ENCODE results near the gene EPOP.

The EPOP gene

DNA sequence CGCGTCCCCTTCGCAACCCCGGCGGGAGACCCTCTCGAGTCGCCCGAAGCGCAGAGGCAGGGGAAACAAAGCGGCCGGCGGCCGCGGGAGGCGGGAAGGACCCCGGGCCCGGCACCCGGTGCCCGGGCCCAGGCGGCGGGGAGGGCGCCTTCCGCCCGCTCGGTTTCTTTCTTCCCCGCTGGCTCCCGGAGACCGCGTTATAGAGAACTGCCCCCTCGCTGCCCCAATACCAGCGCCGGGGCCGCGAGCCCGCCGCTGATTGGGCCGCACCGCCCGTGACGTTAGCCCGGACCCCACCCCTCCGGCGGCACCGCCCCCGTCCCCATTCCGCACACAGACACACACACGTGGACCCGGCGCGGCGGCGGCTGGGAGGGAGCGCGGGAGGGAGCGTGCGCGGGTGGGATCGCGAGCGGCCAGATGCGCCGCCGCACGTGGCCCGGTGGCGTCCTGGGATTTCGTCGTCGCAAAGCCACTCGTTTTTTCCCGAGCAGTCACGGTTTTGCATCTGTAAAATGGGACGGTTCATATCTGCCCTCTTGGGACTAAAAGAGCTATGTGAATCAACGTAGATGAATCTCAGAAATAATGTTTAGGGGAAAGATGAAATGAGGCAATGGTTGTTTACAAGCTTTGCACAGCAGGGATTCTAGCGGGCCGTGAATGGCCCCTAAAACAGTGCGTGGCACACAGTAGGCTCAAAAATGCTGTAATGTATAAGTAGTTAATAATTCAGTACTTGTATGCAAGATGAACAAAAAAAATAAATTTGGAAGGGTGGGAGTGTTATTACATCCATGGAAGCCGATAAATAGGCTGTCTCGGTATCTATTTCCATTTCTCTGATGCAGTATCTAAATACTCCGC, at the start of gene EPOP:
Gene EPOP, minus strand, starts transcription at position 209 of the 867 bp plus-strand sequence. CDS start 462 bp downstream, outside the sequence.
- peak; percentile 95 for DNase-seq

DNA sequence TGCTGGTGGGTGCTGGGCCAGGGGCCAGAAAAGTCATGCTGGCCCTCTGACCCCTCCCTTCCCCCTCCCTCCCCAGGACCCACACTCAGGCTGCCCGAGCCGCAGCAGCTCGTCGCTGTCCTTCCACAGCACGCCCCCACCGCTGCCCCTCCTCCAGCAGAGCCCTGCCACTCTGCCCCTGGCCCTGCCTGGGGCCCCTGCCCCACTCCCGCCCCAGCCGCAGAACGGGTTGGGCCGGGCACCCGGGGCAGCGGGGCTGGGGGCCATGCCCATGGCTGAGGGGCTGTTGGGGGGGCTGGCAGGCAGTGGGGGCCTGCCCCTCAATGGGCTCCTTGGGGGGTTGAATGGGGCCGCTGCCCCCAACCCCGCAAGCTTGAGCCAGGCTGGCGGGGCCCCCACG, 47.0 kb upstream of the EPOP start:
- DNase-seq, result no peak

DNA sequence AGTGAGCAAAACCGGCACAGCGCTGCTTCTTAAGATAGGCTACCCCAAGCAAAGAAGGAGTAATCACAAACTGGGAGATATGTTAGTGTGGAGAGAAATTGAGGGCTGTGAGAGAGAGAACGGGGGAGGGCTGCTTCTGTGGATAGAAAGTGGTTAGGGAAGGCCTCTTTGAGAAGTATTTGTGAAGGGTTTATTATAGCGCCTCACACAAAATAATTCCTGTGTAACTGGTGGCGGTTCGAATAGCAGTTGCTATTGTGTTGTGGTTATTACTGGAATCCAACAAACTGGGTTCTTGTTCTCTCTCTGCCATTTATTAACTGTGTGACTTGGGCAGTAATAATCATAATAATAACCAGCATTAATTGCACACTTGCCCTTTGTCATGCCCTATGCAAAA, 46.2 kb upstream of the EPOP start:
- no peak for DNase-seq

DNA sequence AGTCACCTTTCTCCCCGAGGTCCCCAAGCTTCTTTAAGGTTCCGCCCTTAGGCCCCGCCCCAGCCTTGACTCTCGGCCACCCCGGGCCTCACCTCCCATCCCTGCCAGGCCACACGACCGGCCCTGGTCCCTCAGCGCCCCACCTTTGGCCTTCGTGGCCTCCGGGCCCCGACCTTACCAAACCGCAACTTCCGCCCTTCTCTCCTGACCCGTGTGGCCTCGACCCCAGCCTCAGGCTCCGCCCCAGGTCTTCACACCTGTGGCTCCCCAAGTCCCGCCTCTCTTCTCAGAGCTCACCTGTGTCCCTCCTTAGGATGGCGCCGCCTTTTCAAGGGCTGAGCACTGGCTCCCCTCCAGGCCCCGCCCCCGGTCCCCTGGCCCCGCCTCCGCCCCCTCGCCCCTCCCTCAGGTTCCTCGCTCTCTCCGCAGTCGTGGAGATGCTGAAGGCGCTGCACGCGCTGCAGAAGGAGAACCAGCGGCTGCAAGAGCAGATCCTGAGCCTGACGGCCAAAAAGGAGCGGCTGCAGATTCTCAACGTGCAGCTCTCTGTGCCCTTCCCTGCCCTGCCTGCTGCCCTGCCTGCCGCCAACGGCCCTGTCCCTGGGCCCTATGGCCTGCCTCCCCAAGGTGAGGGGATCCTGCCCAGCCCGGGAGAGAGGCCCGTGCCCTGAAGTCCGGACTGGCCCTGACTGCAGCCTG, 45.3 kb upstream of the EPOP start:
- no peak for DNase-seq

DNA sequence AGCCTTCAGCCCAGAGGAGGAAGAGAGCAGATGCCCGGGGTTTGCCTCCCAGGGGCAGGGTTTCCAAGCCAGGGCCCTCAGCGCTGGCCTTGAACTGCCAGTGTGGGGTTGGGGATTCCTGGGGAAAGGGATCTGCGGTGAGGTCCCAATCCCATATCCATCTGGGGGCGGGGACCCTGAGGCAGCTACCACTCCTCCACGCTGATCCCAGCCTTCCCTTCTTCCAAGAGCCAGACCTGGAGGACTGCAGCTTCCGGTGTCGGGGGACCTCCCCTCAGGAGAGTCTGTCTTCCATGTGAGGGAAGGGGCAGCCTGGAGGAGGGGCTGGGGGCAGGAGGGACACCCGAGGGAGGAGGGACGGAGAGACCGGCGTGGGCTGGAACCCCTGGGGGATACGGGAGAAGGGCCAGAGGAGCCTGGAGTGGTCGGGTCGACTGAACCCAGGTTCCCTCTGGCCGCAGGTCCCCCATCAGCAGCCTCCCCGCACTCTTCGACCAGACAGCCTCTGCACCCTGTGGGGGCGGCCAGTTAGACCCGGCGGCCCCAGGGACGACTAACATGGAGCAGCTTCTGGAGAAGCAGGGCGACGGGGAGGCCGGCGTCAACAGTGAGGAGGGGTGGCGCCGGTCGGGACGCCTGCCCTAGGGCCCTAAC, 44.7 kb upstream of the EPOP start:
- no peak for DNase-seq

DNA sequence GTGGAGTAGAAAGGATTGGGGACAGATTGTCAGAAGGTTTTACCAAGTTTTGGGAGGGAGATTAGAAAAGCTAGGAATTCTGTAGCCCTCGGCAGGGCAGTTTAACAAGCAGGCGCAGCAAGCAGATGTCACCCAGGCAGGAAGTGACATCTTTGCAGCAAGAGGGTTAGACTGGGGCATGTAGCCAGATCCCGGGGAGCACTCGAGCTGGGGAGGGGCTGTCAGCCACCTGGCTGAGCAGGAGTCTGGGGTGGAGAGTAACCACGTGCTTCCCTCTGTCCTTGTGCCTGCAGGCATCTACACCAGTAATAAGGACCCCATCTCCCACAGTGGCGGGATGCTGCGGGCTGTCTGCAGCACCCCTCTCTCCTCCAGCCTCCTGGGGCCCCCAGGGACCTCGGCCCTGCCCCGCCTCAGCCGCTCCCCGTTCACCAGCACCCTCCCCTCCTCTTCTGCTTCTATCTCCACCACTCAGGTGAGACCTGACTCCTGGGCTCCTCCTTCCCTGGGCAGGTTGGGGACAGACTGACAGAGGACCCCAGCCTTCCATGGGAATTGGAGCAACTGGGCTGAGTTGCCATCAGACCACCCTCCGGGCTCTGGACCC, 42.5 kb upstream of the EPOP start:
- no peak for DNase-seq

DNA sequence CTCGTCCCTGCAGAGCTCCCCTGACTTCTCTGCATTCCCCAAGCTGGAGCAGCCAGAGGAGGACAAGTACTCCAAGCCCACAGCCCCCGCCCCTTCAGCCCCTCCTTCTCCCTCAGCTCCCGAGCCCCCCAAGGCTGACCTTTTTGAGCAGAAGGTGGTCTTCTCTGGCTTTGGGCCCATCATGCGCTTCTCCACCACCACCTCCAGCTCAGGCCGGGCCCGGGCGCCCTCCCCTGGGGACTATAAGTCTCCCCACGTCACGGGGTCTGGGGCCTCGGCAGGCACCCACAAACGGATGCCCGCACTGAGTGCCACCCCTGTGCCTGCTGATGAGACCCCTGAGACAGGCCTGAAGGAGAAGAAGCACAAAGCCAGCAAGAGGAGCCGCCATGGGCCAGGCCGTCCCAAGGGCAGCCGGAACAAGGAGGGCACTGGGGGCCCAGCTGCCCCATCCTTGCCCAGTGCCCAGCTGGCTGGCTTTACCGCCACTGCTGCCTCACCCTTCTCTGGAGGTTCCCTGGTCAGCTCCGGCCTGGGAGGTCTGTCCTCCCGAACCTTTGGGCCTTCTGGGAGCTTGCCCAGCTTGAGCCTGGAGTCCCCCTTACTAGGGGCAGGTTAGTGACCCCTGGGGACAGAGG, 41.7 kb upstream of the EPOP start:
- DNase-seq, result no peak

DNA sequence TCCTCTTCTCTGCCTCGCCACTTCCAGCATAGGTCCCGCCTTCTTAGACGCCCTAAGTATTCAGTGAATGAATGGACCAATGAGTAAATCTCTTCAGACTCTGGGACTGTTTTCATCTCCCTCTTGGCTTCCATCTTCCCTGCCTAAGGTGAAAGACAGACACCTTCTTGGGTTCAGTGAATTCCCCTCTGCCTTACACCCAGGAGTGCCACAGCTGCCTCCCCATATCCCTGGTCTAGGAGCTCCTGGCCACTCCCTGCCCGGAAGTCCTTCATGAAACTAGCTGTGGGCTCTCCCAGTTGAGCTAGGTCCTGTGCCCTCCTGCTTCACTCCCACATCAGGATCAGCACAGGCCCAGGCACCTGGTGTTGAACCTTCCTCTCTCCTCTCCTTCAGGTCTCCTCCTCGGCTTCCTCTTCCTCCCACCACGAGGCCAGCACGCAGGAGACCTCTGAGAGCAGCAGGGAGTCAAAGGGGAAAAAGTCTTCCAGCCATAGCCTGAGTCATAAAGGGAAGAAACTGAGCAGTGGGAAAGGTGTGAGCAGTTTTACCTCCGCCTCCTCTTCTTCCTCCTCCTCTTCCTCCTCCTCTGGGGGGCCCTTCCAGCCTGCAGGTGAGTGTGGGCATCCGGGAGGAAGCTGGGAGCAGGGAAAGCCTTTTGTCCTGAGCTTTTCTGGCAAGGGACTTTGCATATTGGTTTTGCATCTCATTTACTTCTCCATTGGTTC, 40.6 kb upstream of the EPOP start:
- DNase-seq, result no peak

DNA sequence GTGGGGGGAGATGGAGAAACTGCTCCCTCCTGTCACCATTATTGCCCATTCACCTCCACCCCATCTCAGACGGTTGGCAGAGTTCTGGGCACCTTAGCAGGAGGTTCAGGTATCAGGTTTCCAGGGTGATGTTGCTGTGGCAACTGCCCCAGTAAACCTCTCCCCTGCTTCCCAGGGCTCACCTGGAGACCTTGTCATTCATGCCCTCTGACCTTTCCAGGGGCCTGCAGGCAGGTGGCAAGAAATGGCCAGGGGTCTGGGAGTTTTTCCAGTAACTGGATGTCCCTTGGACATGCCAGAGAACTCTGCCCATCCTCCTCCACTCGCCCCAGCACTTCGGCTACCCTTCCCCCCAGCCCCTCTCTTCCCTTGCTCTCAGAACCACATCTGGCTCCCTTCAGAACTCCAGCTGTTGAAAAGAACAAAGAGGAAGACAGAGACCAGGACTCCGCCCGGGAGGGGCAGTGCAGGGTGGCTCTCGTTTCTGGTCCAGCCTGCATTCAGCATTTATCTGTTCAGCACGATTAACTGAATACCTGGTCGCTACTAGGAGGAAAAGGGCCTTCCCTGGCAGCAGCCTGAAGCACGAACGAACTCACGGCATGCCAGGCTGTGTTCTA, 38.8 kb upstream of the EPOP start:
- no peak for DNase-seq

DNA sequence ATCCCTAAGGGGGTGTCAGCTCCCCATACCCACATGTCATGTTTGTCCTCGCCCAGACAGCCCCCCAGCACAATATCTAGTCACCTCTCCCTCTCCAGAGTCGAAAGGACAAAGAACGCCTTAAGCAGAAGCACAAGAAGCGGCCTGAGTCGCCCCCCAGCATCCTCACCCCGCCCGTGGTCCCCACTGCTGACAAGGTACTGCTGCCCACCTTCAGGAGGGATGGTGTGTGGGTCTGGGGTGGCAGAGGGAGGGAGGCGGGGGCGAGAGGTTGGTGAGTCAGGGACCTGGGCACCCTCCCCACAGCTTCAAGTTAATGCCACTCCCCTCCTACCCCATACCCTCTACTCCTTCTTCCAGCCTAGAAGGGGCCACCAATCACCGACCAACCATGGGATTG, 37.8 kb upstream of the EPOP start:
- DNase-seq, result no peak

DNA sequence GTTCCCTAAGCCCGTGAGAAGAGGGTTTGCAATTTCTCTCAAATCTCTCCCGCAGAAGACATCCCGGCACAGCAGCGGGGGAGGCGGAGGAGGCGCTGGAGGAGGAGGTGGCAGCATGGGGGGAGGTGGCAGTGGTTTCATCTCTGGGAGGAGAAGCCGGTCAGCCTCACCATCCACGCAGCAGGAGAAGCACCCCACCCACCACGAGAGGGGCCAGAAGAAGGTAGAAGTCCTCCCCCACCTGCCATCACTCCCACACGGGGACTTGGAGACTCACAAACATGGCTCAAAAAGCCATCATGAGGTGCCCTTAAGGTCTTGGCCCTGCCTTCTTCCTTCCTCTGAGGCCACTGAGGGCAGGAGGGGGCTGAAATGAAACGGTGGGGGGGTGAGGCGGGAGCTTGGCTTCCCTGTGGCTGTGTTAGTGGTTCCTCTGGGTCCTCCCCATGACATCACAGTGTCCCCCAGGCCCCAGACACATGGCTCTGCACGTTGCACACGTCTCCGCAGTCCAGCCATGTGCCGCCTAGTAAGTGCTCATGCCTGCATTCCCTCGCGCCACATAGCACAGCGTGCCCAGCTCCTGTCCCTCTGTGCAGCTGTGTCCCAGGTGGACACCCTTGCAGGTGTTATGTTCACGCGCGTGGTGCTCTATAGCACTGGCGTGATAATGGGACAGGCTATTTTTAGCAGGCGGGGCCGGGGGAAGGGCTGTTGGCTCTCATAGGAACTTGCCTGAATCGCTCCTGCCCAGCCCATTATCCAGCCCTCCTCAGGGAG, 37.2 kb upstream of the EPOP start:
- no peak for DNase-seq

DNA sequence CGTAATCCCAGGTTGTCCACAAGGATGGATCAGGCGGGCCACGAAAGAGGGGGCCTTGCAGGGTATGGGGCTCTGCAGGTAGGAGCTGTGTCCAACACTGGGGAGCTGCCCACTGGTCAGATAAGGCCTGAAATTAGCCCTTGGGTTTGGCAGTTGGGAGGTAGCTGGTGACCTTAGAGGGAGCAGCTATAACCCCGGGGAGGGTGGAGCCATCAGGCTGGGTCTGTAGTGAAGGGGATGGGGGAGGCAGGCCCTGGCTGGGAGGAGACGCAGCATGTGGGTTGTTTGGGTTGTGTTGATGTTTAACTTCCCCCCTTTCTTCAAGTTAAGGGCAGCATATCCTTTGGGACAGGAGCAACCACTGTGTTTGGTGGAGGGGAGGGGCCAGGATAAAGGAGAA, 36.2 kb upstream of the EPOP start:
- DNase-seq, result no peak

DNA sequence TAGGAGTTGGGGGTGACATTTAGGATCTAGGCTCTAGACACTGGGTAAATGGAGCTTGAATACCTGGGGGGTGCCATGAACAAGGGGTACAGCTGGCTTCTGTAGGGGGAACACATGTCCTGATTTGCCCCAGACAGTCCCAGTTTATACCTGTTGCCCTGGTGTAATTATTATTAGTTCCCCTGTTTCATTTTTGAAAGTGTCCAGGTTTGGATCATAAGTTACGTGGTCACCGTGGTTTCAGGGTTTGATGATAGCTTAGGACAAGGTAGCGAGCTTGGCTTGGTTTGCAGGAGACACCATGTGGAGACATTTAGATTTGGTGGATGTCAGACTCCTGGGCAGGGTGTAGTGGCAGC, 35.8 kb upstream of the EPOP start:
- no peak for DNase-seq

DNA sequence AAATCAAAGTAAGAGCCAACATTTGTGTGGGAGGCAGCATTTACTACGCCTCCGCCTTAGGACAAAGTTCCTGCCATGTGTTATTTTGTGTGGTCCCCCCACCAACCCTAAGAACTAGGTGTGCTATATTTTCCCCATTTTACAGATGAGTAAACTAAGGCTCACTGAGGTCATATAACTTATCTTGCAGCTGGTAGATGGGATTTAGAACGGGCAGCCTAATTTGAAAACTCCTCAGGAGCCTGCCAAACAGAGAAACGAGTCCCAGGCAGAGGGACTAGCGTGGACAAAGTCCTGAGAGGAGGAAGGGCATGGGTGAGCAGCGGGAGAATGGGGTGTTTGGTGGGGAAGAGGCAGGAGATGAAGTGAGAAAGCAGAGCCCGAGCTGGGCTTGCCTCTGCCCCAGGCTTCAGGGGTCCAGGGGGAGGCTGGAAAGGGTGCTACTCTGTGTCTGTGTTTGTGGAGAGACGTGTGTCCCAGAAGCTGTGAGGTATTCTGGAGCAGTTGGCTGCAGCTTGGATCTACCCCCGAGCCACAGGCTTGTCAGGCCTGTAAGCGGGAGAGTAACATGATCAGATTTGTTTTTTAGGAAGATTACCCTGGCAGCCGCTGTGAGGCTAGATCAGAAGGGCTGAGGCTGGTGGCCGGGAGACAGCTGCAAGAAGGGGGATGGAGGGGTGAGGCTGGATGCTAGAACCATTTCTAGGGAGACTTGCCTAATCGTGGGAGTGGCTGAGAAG, 35.3 kb upstream of the EPOP start:
- peak; percentile 84 for DNase-seq

DNA sequence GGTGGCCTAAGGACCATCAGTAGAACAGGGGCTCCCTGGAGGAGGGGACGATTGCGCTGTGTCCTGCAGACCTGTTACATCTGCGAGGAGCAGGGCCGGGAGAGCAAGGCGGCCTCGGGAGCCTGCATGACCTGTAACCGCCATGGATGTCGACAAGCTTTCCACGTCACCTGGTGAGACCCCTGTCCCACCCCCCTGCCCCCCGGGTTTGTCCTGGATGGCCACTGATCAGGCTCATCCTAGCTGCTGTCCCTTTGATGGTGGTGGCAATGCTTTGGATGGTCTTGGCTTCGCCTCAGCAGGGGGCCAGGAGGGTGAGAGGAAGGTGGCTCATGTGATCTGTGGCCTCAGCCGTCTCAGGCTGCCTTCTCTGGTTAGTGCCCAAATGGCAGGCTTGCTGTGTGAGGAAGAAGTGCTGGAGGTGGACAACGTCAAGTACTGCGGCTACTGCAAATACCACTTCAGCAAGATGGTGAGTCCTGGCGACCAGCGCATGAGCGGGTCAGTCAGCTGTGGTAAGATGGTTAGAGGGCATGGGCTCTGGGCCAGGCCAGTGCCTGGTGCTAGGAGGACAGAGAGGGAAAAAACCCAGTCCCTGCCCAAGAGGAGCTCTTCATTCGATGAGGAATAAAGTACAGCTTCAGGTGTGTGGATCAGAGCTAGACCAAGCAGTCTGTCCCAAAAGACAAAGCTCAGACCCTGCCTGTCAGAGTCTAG, 34.5 kb upstream of the EPOP start:
- no peak for DNase-seq

DNA sequence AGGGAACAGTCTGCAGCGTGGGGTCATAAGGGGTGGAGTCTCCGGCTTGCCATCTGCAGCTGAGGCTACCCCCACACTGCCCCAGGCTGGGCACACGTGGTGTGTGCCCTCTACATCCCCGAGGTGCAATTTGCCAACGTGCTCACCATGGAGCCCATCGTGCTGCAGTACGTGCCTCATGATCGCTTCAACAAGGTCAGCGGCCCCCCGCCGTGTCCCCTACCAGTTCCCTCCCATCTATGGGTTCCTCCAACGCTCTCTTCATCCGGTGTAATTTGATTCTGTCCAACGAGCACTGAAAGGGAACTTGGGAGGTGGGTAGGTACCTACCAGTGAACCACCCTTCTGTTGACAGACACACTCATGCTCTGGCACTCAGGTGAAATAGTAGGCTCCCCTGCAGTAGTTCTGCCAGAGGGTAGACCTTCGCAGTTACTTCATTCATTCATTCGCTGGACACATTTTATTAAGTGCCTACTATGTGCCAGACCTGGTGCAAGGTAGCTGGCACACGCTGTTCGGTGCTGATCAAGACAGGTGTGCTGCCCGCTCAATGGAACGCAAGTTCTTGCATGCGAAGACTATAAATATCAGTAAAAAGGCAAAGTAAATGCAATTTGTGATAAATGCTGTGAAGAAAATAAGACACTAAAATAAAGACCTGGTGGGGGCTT, 33.1 kb upstream of the EPOP start:
- DNase-seq, result no peak

DNA sequence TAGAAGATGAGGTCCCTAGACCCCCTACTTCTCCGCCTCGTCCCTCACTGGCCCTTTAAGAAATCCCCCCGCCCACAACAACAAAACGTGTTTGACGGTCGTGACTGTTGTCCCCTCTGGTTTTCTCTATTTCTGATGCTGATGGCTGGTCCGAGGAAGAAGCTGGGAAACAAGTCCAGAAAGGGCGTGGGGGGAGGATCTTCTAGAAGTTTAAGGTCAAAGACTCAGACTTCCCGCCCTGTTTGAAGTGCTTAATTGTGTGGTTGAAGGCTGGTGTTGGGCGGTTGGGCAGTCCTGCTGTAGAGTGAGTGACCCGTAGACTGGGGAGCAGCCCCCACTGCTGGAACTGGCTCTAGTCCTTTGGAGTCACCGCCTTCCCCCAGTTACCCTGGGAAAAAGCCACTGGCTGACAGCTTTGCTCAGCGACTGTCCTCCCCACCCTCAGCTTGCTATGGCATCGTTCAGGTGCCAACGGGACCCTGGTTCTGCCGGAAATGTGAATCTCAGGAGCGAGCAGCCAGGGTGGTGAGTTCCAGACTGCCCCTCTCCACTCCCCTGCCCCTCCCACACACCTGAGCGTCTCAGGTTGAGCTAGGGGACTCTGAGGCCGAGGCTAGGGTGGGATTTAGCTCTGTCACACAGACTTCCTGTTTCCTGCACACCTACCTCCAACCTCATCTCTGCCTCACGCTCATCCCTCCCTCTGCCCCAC, 31.9 kb upstream of the EPOP start:
- DNase-seq, result peak; percentile 54

DNA sequence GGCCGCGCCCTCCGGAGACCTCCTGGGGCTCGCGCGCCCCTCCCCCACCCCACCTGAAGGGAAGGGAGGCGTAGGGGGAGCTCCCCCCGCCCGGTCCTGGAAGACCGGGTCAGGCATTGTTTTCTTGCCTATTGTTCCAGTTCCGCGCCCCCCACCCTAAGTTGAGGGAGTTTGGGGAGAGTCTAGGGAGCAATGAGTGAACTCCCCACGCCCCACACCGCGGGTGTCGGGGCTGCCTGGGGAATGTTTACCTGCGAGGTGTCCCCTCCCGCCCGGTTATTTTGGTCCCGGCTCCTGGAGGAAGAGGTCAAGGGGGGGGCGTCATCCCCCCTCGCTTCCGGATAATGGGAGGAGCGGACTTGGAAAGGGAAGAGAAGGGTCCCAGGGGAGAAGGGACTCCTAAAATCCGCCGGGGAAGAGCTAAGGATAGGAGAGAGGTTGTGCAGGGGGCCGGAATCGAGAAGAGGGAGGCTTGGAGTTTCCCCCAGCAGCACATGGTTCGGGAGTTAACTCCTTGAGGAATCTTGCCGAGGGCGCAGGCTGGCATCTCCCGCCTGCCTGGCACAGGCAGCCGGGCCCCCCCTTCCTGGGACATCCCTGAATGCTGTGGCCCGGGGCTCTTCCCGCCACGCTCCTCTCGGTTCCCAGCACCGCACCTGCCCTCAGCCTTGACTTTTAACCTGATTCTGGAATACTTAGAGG, 31.2 kb upstream of the EPOP start:
- DNase-seq, result peak; percentile 95
